NCI-H1436 treated with DMSO at 0.1 percent for 48 hours (cell line): ENCODE data around the gene SHOC2.
A peak's percentile ranks its signal among the peaks of the same experiment; 100 is the strongest.

Source experiments
- DNase-seq: peaks from one replicate; lab custom pipeline; 2025; lab: John Stamatoyannopoulos, UW

Gene SHOC2

DNA sequence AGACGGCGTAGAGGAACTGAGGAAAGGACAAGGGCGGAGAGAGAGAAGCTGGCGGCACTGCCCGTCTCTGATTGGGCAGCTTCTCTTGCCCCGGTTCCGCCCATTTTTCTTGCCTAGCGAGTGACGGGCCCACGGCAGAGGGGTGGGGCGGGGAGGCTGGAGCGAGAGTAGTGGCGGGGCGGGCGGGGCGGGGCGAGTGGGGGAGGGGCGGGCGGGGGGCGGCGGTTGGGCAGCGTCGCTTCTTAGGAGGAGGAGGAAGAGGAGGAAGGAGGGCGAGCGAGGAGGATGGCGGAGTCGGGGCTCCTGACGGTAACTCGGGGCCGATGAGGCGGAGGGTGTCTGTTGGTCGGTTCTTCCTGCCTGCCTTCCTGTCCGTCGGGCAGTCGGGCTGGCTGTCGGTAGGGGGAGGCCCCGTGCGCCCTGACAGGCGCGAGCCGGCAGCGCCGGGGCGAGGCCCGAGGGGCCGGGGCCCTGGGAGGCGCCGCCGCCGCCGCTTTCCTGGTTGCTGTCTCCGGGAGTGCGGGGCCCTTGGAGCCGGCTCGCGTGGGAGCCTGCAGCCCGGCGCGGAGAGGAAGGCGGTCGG, at the start of gene SHOC2:
Gene SHOC2, plus strand, starts transcription at position 256 of the 583 bp plus-strand sequence. CDS start 44,755 bp downstream, outside the sequence.
- no peak for DNase-seq

- DNase-seq, result no peak
These were observed 48.5 kb upstream of the SHOC2 start for GRCh38 chr10:110870823-110871297.

DNA sequence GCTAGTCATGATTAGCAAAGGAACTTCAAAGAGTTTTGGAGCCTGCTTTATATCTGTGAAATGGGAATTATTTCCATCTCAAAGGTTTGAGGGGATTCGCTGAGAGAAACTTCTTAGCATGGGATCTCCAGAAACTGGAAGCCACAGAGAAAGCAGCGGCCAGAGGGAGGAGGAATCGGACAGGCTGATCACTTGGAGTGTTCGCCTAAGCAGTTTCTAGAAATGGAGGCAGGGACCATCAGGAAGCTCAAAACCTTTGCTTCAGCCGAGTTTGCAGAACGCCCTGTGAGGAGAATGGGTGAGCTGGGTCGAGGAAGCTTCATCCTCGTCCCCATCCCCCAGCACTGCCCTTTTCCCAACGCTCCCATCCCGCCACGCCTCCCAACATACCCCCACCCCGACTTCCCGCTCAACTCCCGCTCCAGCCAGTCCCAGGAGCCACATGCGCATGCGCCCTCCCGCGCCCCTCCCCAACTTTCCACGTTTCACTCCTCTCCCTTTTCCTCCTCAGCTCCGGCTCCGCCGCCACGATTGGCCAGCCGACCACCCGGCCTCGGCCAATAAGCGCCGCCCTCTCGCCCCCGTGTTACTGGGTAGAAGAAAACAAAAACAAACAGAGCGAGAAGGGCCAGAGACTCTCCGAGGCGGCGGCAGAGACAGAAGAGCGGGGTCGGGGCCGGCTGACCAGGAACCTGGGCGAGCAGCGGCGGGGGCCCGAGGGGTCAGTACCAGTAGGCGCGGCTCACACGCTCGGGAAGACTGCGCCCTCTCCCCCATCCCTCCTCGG, 47.9 kb upstream of the SHOC2 start, which contains the start of gene PDCD4:
Gene PDCD4, plus strand, starts transcription at position 631 of the 787 bp plus-strand sequence. CDS start 4,100 bp downstream, outside the sequence.
- peak; percentile 96 for DNase-seq

- no peak for DNase-seq
These were observed 47.0 kb upstream of the SHOC2 start for GRCh38 chr10:110872145-110872983.

DNA sequence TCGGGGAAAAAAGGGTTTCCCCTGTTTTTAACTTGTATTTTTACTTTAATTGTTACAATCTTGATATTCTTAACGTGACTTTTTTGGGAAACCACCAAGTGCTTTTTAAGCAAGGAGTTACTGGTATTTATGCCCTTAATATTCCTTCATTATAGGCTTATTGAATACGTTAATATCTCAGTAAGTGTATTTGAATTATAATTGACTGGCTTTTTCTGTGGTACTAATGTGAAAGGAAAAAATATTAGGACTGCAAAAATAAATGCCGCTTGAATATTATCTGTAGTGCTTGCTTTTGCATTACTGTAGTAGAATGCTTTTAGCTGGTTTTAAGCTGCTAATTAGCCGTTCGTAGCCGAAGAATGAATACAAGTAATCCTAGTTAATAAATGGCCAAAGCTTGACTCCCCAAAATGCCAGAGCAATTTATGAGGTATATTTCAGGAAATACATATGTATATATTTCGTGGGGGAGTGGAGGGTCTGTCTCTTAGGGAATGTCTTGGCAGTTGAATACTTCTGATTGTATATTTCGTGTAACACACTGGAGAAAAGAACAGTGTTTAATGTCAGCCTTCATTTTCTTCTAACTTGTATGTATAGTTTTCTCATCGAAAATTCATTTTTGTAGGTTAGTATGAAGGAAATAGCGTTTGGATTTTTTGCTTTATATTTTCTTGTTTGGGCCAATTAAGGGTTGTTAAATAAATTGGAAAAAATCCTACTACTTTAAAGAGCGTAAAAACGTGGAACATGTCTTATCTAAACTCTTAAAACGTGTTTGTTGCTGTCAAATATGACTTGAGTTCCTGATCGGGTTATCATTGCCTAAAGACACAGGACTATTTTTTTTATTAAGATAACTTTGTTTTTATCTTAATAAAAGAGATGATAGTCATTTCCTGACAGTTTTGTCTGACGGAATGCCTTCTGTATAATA, 46.1 kb upstream of the SHOC2 start:
- DNase-seq, result no peak

GRCh38 chr10:110873951-110874350, 45.5 kb upstream of the SHOC2 start:
- no peak for DNase-seq

DNA sequence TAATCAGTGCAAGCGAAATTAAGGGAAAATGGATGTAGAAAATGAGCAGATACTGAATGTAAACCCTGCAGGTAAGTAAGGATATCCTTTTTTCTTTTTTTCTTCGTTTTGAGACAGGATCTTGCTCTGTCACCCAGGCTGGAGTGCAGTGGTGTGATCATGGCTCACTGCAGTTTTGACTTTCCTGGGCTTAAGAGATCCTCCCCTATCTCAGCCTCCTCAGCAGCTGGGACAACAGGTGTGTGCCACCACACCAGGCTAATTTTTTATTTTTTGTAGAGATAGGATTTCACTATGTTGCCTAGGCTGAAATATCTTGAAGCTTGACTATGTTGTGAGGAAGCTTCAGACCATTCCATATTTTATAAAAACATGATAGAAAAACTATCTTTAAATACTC, 43.4 kb upstream of the SHOC2 start:
- no peak for DNase-seq

DNA sequence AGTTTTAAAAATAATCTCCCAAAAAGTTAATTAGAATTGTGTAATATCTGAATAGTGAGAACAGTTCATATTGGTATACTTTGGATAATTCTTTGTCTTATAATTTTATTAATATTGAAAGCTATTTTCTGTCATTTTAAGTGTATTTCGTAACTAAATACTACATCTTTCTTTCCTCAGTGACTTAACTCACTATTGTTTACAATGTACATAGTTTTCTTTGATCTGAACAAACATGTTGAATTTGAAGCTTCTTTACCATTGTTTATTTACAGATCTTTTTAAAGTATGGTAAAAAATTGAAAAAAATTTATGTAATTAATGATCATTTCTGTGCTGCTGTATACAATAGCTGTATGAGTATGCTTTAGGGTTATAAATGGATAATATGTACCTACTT, 42.6 kb upstream of the SHOC2 start:
- no peak for DNase-seq

- no peak for DNase-seq
These were observed 39.4 kb upstream of the SHOC2 start for GRCh38 chr10:110880012-110880411.

- DNase-seq, result no peak
These were observed 38.2 kb upstream of the SHOC2 start for GRCh38 chr10:110881247-110881646.

- no peak for DNase-seq
These were observed 37.5 kb upstream of the SHOC2 start for GRCh38 chr10:110881905-110882304.

DNA sequence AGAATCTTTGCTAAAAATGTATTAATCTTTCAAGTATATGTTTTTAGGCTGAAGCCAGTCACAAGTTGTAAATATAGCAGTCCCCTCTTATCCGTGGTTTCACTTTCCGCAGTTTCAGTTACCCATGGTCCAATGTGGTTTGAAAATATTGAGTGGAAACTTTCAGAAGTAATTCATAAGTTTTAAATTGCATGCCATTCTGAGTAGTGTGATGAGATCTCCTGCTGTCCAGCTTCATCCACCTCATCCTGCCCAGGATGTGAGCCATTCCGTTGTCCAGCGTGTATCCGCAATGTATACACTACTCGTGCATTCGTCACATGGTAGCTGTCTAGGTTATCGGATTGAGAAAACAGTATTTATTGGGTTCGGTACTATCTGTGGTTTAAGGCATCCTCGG, 35.5 kb upstream of the SHOC2 start:
- DNase-seq, result no peak

GRCh38 chr10:110885932-110886674, 33.3 kb upstream of the SHOC2 start:
- no peak for DNase-seq

GRCh38 chr10:110887560-110887959, 31.8 kb upstream of the SHOC2 start:
- DNase-seq, result no peak

GRCh38 chr10:110892602-110893288, 26.7 kb upstream of the SHOC2 start:
- no peak for DNase-seq

GRCh38 chr10:110893559-110894179, 25.7 kb upstream of the SHOC2 start:
- DNase-seq, result peak; percentile 8

- no peak for DNase-seq
These were observed 22.2 kb upstream of the SHOC2 start for GRCh38 chr10:110897184-110897583.

GRCh38 chr10:110898391-110898790, 21.0 kb upstream of the SHOC2 start:
- no peak for DNase-seq

- no peak for DNase-seq
These were observed 18.4 kb upstream of the SHOC2 start for GRCh38 chr10:110900983-110901382.
